Mucosa of descending colon (tissue), 3 donors: ENCODE results near the gene RPS18. TPM values are rescaled to one million over a fixed set of nuclear protein-coding genes. Genes with fewer than 3 reads are reported as not detected.

Source experiments
- ATAC-seq: fragments of 200-7000 bp; cut with Tn5 transposase; one replicate; pipeline ENCODE4 v1.9.1; 2020; ENCODE audit warnings: mild to moderate bottlenecking, moderate library complexity
- DNase-seq, 3 donors: peaks; one replicate each; pipeline ENCODE4 v3.0.0-alpha.2; 2020
- H3K36me3 ChIP-seq: fragments of 200-600 bp; one replicate; pipeline ENCODE4 v1.8.0; 2021; ENCODE audit warnings: low read depth, mild to moderate bottlenecking
- H3K4me1 ChIP-seq: fragments of 200-600 bp; one replicate; pipeline ENCODE4 v1.8.0; 2021; ENCODE audit warnings: low read depth, mild to moderate bottlenecking
- H3K4me3 ChIP-seq: fragments of 200-600 bp; one replicate; pipeline ENCODE4 v1.8.0; 2021; ENCODE audit warnings: mild to moderate bottlenecking
- H3K9me3 ChIP-seq: fragments of 200-600 bp; one replicate; pipeline ENCODE4 v1.8.0; 2021; ENCODE audit warnings: mild to moderate bottlenecking
- CTCF ChIP-seq: fragments of 200-600 bp; IDR thresholded peaks from one replicate; pipeline ENCODE4 v1.8.0; 2022; ENCODE audit warnings: antibody characterized with exemption, mild to moderate bottlenecking
- intact Hi-C, 2 donors: fragments of 100-400 bp; cut with DNase I in 1 of 2; cut with micrococcal nuclease in 1 of 2; formaldehyde crosslinking; loops; one replicate each; pipeline versions ENCODE4 v1.11.0 to v1.11.1; 2022; cut with DNase I, micrococcal nuclease
- microRNA-seq: library from miRNA; unstranded; fragments of <30 nt; microRNA quantifications from one replicate; pipeline ENCODE4, GENCODE V29; 2019
- total RNA-seq, 3 donors: library from RNA; stranded (reverse); fragmentation: NEBNext Ultra II Directional in 2 of 3; extraction: Animal tissue kit (Norgen Biotek cat#: 25700) in 2 of 3; gene quantifications; one replicate each; pipeline versions ENCODE4 v1.2.1 to v1.2.4, GENCODE V29; 2021 to 2023
- donor health status: DM: no; HTN: no; CAD: no; lungs with moderate emphysema.
- donor health status: DM: no; HTN: no; CAD: no.
- donor health status: DM: no; HTN: yes; CAD: no.

Gene RPS18
- total RNA-seq, 3 donors from 2014 or later: 1,579 to 1,936 (median 1,680) TPM

GRCh38 chr6:33320315-33321181 lies 48.7 kb downstream of the RPS18 start:
- intact Hi-C loops: no loop called here
- ATAC-seq (no peak), DNase-seq (peak; percentile 38 to 62 (median 44))
- H3K36me3 ChIP-seq: peaks cover 5% of the 10 kb centered on the region
- H3K9me3 ChIP-seq: no peaks in the 10 kb centered on the region
- peaks cover 30% of the 10 kb centered on the region for H3K4me1 ChIP-seq
- H3K4me3 ChIP-seq: no peak overlapping the region
- TF ChIP-seq CTCF: no peak

- intact Hi-C loops: no loop called here
- DNase-seq: no peak
- no peak for TF ChIP-seq CTCF
- ATAC-seq: no peak
- Histone ChIP-seq H3K4me1 (peaks cover 30% of the 10 kb centered on the region), H3K4me3 (no peak overlapping the region), H3K9me3 (no peaks in the 10 kb centered on the region), H3K36me3 (peaks cover 5% of the 10 kb centered on the region)
These were observed 49.4 kb downstream of the RPS18 start for GRCh38 chr6:33321227-33321626.

- Histone ChIP-seq H3K36me3 (peaks cover 5% of the 10 kb centered on the region), H3K9me3 (no peaks in the 10 kb centered on the region), H3K4me3 (peak overlapping the region; percentile 54), H3K4me1 (peaks cover 22% of the 10 kb centered on the region)
- DNase-seq (peak in 1 of 3 donors; percentile 74), ATAC-seq (no peak)
- no peak for TF ChIP-seq CTCF
- intact Hi-C loops: no loop called here
These were observed 51.7 kb downstream of the RPS18 start for GRCh38 chr6:33323623-33323948.

GRCh38 chr6:33324125-33324524 lies 52.2 kb downstream of the RPS18 start:
- intact Hi-C loops: no loop called here
- no peaks in the 10 kb centered on the region for H3K9me3 ChIP-seq
- no peak overlapping the region for H3K4me3 ChIP-seq
- DNase-seq: peak in 1 of 3 donors; percentile 33
- ATAC-seq: no peak
- no peak for TF ChIP-seq CTCF
- peaks cover 20% of the 10 kb centered on the region for H3K4me1 ChIP-seq
- peaks cover 5% of the 10 kb centered on the region for H3K36me3 ChIP-seq

Small RNAs within 50 kb of the gene (microRNA-seq; reads per million reads assigned to microRNA genes)
- gene MIR6834: not detected
- not detected for gene MIR6873

Other genes starting within 250 kb of the RPS18 start
- 10 to 100 TPM; 46.6 to 62.0 (median 49.9) TPM for gene HLA-DPA1, start 198.4 kb upstream of the RPS18 start, total RNA-seq
- gene HLA-DPB1, start 196.1 kb upstream of the RPS18 start, total RNA-seq: 10 to 100 TPM; 31.2 to 55.0 (median 51.2) TPM
- 1 to 10 TPM in 1 of 3 donors, under 1 TPM in 2; 0.27 to 1.1 (median 0.52) TPM for gene COL11A2, start 79.6 kb upstream of the RPS18 start, total RNA-seq
- 10 to 100 TPM; 45.4 to 51.1 (median 51.1) TPM for gene RXRB, start 71.4 kb upstream of the RPS18 start, total RNA-seq
- gene SLC39A7, start 71.2 kb upstream of the RPS18 start, total RNA-seq: 100 to 1,000 TPM in 2 of 3 donors, 10 to 100 TPM in 1; 96.9 to 159 (median 106) TPM
- 10 to 100 TPM; 12.3 to 23.2 (median 19.7) TPM for gene HSD17B8, start 67.4 kb upstream of the RPS18 start, total RNA-seq
- 10 to 100 TPM; 28.4 to 45.1 (median 30.3) TPM for gene RING1, start 63.6 kb upstream of the RPS18 start, total RNA-seq
- 10 to 100 TPM; 58.2 to 82.6 (median 72.7) TPM for gene VPS52, start 199 bp upstream of the RPS18 start, total RNA-seq
- gene B3GALT4, start 5.0 kb downstream of the RPS18 start, total RNA-seq: 10 to 100 TPM; 21.6 to 41.7 (median 24.2) TPM
- gene WDR46, start 17.2 kb downstream of the RPS18 start, total RNA-seq: 10 to 100 TPM; 25.5 to 37.9 (median 30.9) TPM
- 10 to 100 TPM; 37.9 to 50.1 (median 40.2) TPM for gene PFDN6, start 17.5 kb downstream of the RPS18 start, total RNA-seq
- gene RGL2, start 26.9 kb downstream of the RPS18 start, total RNA-seq: 10 to 100 TPM; 26.4 to 64.6 (median 38.9) TPM
- 100 to 1,000 TPM; 179 to 321 (median 258) TPM for gene TAPBP, start 42.0 kb downstream of the RPS18 start, total RNA-seq
- gene ZBTB22, start 45.7 kb downstream of the RPS18 start, total RNA-seq: 10 to 100 TPM; 18.5 to 23.7 (median 20.1) TPM
- 10 to 100 TPM; 34.7 to 46.1 (median 39.7) TPM for gene DAXX, start 50.9 kb downstream of the RPS18 start, total RNA-seq
- gene KIFC1, start 119.7 kb downstream of the RPS18 start, total RNA-seq: 10 to 100 TPM in 1 of 3 donors, 1 to 10 TPM in 2; 3.5 to 21.1 (median 6.3) TPM
- 10 to 100 TPM; 29.9 to 96.5 (median 38.1) TPM for gene PHF1, start 138.9 kb downstream of the RPS18 start, total RNA-seq
- gene CUTA, start 146.0 kb downstream of the RPS18 start, total RNA-seq: 100 to 1,000 TPM; 146 to 163 (median 151) TPM
- gene SYNGAP1, start 148.0 kb downstream of the RPS18 start, total RNA-seq: 10 to 100 TPM in 1 of 3 donors, 1 to 10 TPM in 2; 8.1 to 39.8 (median 8.8) TPM
- 1 to 10 TPM; 4.3 to 5.8 (median 4.5) TPM for gene ZBTB9, start 182.5 kb downstream of the RPS18 start, total RNA-seq